Adrenal gland (tissue), 12 donors: ENCODE data around the gene LEKR1. TPM values are rescaled to one million over a fixed set of nuclear protein-coding genes. Genes with fewer than 3 reads are reported as not detected.

Experiments
- DNase-seq, 7 donors: peaks; one replicate each; pipeline ENCODE4 v3.0.0-alpha.2; 2019 to 2020
- H3K27ac ChIP-seq, 5 donors: fragments of 200-600 bp; sonication (generic) in 4 of 5; 1 replicate in 3 of 5; 2 replicates in 2 of 5; pipeline versions ENCODE4 v1.5.1 to v1.8.0; 2016 to 2020; ENCODE audit warnings: mild to moderate bottlenecking in 1 of 5
- H3K27me3 ChIP-seq: fragments of 200-600 bp; 2 replicates; pipeline ENCODE4 v1.8.0; 2021
- H3K36me3 ChIP-seq, 2 donors: fragments of 200-600 bp; replicated peaks in 1 of 2; 1 replicate in 1 of 2; 2 replicates in 1 of 2; pipeline versions ENCODE4 v1.5.1 to v1.8.0; 2018 to 2022
- H3K4me1 ChIP-seq, 2 donors: fragments of 200-600 bp; replicated peaks in 1 of 2; 1 replicate in 1 of 2; 2 replicates in 1 of 2; pipeline versions ENCODE4 v1.5.1 to v1.8.0; 2018 to 2021
- H3K4me3 ChIP-seq, 4 donors: fragments of 200-600 bp; sonication (generic) in 3 of 4; one replicate each; pipeline ENCODE4 v1.5.1; 2016 to 2018
- H3K9me3 ChIP-seq, 3 donors: fragments of 200-600 bp; sonication (generic) in 1 of 3; replicated peaks in 1 of 3; 1 replicate in 2 of 3; 2 replicates in 1 of 3; pipeline versions ENCODE4 v1.5.1 to v1.8.0; 2016 to 2021
- POLR2A ChIP-seq, 2 donors: fragments of 450-650 bp; IDR thresholded peaks; one replicate each; pipeline ENCODE4 v1.6.1; 2017; ENCODE audit warnings: antibody characterized with exemption in 2 of 2, mild to moderate bottlenecking in 2 of 2, moderate library complexity in 1 of 2
- WGBS, 4 donors: extraction: QIAGEN DNeasy Blood & Tissue Kit in 2 of 4; methylation state at CpG; one replicate each; pipeline versions ENCODE4 v1.1.5 to v1.1.7; 2013 to 2017; 5-methylcytosine and 5-hydroxymethylcytosine counted together
- intact Hi-C, 2 donors: fragments of 100-400 bp; cut with DNase I; formaldehyde crosslinking; loops; one replicate each; pipeline versions ENCODE4 v1.14.1 to v1.15.0; 2022 to 2023
- polyA plus RNA-seq, 3 donors: library from polyadenylated mRNA; stranded (reverse); fragments of 200-250 nt in 2 of 3; fragments of 350-450 nt in 1 of 3; fragmentation: Illumina TruSeq in 1 of 3; extraction: RNeasy Lipid Tissue Mini Kit (QIAGEN cat#74804) in 1 of 3; gene quantifications; one replicate each; pipeline ENCODE4 v1.2.3, GENCODE V29; 2013 to 2014
- total RNA-seq, 9 donors: library from RNA; depleted of rRNA in 4 of 9; stranded (reverse); fragments of >200 nt in 4 of 9; fragments of 120-200 nt in 1 of 9; fragmentation: NEBNext Ultra II Directional in 1 of 9; extraction: Animal tissue kit (Norgen Biotek cat#: 25700) in 1 of 9; gene quantifications; one replicate each; pipeline versions ENCODE4 v1.1.0 to v1.2.4, GENCODE V29; 2013 to 2023
- TF ChIP-seq, protein P1 (sequence below), 6 experiments: fragments of 450-650 bp in 4 of 6; fragments of 200-600 bp in 2 of 6; sonication (generic) in 1 of 6; IDR thresholded peaks; 1 replicate in 5 of 6; 2 replicates in 1 of 6; pipeline versions ENCODE4 v1.5.1 to v1.8.0; 2016 to 2021; ENCODE audit warnings: antibody characterized with exemption in 6 of 6, mild to moderate bottlenecking in 2 of 6, moderate library complexity in 1 of 6
- donor health status: healthy with polysubstance abuse.
- donor health status: Bipolar disorder and iron deficiency.
- donor health status: DM: yes; HTN: yes; CAD: no.
- donor health status: DM: no; HTN: no; CAD: no.
- donor health status: DM: no; HTN: no; CAD: no.
- donor health status: DM: yes; HTN: yes; CAD: no.

Gene LEKR1
- total and polyA plus RNA-seq, 12 donors: 0.28 to 2.3 (median 1.5) TPM

DNA sequence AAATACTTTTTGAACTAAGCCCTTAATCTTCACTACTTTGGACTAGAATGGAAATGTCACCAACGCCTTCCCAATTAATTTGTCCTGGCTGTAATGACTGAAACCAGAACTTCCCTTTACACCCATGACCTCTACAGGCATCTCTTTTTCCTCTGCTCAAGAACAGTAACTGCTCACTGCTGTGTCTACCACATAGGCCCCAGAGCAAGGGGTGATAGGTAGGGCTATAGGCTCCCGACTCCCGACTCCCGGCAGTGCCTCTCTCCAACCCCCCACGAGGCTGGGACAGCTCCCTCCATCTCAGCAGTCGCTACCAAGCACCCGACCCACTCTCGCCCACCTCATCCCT, 384 bp upstream of the LEKR1 start:
- intact Hi-C loops: loop anchor here in 1 of 2 donors (5.0 kb wide), 1 partner anchor 148 kb away; no protein-coding TSS in a partner anchor
- DNase-seq: no peak

DNA sequence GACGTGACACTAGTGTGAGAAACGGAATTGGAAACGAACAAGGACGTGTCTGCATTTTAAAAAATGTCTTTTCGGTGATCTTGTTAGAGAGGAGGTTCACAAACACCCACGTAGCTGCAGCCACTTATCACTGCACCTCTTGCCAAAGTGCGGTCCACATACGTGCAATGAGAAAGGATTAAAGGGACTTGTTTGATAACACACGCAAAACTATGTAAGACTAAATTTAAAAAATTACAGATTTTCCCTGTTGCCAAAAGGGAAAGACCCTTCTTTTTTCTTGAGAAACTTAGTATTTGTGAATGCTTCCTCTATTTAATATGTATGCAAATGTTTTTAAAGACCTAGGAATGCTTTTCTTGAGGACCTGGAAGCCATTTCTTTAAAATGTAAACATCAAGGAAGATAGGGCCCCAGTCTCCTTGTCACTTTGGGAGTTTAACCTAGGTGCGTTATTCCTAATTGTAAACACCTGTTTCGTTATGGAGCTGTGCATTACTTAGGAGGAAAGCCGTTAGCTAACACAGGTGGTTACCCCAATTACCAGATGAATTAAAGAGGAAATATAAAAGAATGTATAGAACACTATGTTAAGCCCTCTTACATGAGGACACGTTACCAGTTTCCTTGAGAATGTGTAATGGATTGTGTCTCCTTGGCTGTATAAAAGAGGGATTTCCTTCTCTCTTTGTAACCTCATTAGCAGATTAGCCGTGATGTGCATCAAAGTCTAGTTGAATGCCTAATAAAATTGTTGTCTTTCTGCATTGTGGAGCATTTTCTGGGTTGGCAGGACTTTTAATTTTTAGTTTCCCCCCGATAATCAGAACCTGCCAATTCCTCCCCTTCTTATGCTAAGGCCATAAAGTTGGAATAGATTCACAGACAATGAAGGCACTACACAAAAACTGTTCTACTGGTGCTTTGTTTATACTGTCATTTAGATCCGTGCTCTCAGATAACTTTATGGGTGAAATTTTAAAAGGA, 1.0 kb downstream of the LEKR1 start:
- no peaks in the 10 kb centered on the region for H3K4me1 ChIP-seq
- 36 to 40% (median 38%) methylated on average over 16 of the region's 16 CpGs for WGBS, 4 donors
- H3K4me3 ChIP-seq: peak overlapping the region in 3 of 4 donors; percentile 59 to 74 (median 69)
- intact Hi-C loops: loop anchor here in 1 of 2 donors (5.0 kb wide), 1 partner anchor 150 kb away; no protein-coding TSS in a partner anchor
- H3K27me3 ChIP-seq: no peaks in the 10 kb centered on the region
- no peaks in the 10 kb centered on the region for H3K36me3 ChIP-seq
- H3K27ac ChIP-seq: peak overlapping the region; percentile 90 to 100 (median 94)
- TF ChIP-seq, protein P1, sequence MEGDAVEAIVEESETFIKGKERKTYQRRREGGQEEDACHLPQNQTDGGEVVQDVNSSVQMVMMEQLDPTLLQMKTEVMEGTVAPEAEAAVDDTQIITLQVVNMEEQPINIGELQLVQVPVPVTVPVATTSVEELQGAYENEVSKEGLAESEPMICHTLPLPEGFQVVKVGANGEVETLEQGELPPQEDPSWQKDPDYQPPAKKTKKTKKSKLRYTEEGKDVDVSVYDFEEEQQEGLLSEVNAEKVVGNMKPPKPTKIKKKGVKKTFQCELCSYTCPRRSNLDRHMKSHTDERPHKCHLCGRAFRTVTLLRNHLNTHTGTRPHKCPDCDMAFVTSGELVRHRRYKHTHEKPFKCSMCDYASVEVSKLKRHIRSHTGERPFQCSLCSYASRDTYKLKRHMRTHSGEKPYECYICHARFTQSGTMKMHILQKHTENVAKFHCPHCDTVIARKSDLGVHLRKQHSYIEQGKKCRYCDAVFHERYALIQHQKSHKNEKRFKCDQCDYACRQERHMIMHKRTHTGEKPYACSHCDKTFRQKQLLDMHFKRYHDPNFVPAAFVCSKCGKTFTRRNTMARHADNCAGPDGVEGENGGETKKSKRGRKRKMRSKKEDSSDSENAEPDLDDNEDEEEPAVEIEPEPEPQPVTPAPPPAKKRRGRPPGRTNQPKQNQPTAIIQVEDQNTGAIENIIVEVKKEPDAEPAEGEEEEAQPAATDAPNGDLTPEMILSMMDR (IDR thresholded peaks at IDR 0.05): no peak
- no peak for TF ChIP-seq POLR2A (IDR thresholded peaks at IDR 0.05)
- no peaks in the 10 kb centered on the region for H3K9me3 ChIP-seq
- DNase-seq: no peak

More for the DNA sequence above, 384 bp upstream of the LEKR1 start:
- WGBS, 4 donors: 4 to 7% (median 5%) methylated on average over 8 of the region's 8 CpGs
- H3K36me3 ChIP-seq: no peaks in the 10 kb centered on the region
- peak overlapping the region; percentile 90 to 100 (median 94) for H3K27ac ChIP-seq
- no peaks in the 10 kb centered on the region for H3K4me1 ChIP-seq
- TF ChIP-seq, protein P1 (IDR thresholded peaks at IDR 0.05): no peak
- TF ChIP-seq POLR2A (IDR thresholded peaks at IDR 0.05): no peak
- H3K4me3 ChIP-seq: peak overlapping the region; percentile 40 to 74 (median 64)
- H3K27me3 ChIP-seq: no peaks in the 10 kb centered on the region
- no peaks in the 10 kb centered on the region for H3K9me3 ChIP-seq

DNA sequence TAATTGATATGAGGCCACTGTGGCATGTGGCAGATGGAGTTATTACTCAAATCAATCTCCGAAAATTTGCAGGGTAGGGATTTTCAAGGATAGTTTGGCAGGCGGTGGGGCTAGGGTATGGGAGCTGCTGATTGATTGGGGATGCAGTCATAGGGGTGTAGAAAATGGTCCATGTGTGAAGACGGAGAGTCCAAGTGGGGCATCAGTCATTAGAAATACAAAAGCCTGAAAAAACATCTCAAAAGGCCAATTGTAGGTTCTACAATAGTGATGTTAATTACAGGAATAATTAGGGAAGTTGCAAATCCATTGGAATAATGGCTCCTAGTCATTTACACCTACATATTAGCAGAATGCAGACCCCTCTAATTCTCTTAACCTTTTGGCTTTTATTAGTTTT, 4.9 kb downstream of the LEKR1 start:
- Histone ChIP-seq H3K9me3 (no peaks in the 10 kb centered on the region), H3K27ac (no peak overlapping the region), H3K27me3 (no peaks in the 10 kb centered on the region), H3K36me3 (no peaks in the 10 kb centered on the region), H3K4me1 (no peaks in the 10 kb centered on the region), H3K4me3 (no peak overlapping the region)
- DNase-seq: no peak
- TF ChIP-seq, protein P1 (IDR thresholded peaks at IDR 0.05): no peak
- WGBS, 4 donors: 85 to 92% (median 87%) methylated on average over 3 of the region's 3 CpGs
- intact Hi-C loops: no loop called here

DNA sequence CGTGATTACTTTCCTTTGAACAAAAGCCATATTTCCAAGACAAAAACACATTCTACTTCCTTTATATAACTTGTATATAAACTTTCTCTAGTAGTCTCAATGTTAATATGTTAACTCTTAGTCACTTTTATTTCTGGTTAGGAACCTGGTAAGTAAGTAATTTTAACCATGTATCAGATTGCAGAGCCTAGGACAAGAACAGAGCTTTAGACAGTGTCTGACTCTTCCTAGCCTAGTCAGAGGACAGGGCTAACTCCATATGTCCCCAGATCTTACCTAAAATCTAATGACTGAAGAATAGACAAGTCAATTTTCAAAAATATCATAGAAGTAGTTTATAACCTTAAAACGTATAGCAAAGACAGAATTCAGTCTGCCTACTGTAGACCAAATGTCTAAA, 8.3 kb downstream of the LEKR1 start:
- intact Hi-C loops: no loop called here
- Histone ChIP-seq H3K27me3 (no peaks in the 10 kb centered on the region), H3K9me3 (no peaks in the 10 kb centered on the region), H3K4me1 (no peaks in the 10 kb centered on the region), H3K27ac (no peak overlapping the region), H3K4me3 (no peak overlapping the region), H3K36me3 (no peaks in the 10 kb centered on the region)
- TF ChIP-seq POLR2A (IDR thresholded peaks at IDR 0.05): no peak
- TF ChIP-seq, protein P1 (IDR thresholded peaks at IDR 0.05): no peak
- 79 to 86% (median 83%) methylated on average over 2 of the region's 2 CpGs for WGBS, 4 donors
- DNase-seq: no peak
